Measurements from ENCODE around the gene ATP7B. TPM values are rescaled to one million over a fixed set of nuclear protein-coding genes. Genes with fewer than 3 reads are reported as not detected.

ATP7B gene
- total RNA-seq, 1 experiment from 2014 or later, result 11.6 TPM

- Mint-ChIP-seq H3K4me3 (no peak overlapping the region), H3K27ac (no peak overlapping the region), H3K36me3 (no peaks in the 10 kb centered on the region), H3K27me3 (ENCODE audit: low read depth) (peaks cover 11% of the 10 kb centered on the region), H3K4me1 (peaks cover 11% of the 10 kb centered on the region), H3K9me3 (no peaks in the 10 kb centered on the region)
- DNase-seq (ENCODE audit: low spot score) (no peak), ATAC-seq (no peak)
- CTCF ChIA-PET, result interaction anchor here (0.9 to 3.2 kb wide), 16 partner anchors 10 to 627 kb away, joined by 3 to 18 read pairs (median 7); partner anchors contain the start of genes NEK3, NEK5 and TMEM272
- POLR2A ChIA-PET, result no interaction called here
- no peak for TF ChIP-seq ZNF219 (CRISPR knock-in tag; IDR thresholded peaks at IDR 0.05; ENCODE audit: borderline replicate concordance)
- no peak for TF ChIP-seq CTCF (IDR thresholded peaks at IDR 0.05)
- no peak for TF ChIP-seq FOXK1 (CRISPR knock-in tag; IDR thresholded peaks at IDR 0.05)
- TF ChIP-seq ATF1 (CRISPR knock-in tag; IDR thresholded peaks at IDR 0.05), result no peak
- no peak for TF ChIP-seq CREM (CRISPR knock-in tag; IDR thresholded peaks at IDR 0.05)
- no peak for TF ChIP-seq ZNF671 (CRISPR knock-in tag; IDR thresholded peaks at IDR 0.05)
Observed at GRCh38 chr13:51912511-51913225, 98.6 kb downstream of the ATP7B start.

- CTCF ChIA-PET, result interaction anchor here (1.1 to 3.2 kb wide), 7 partner anchors 11 to 626 kb away, joined by 3 to 18 read pairs (median 13); partner anchors contain the start of gene NEK5
- no peak overlapping the region for H3K27ac Mint-ChIP-seq
- ATAC-seq (no peak), DNase-seq (ENCODE audit: low spot score) (no peak)
- H3K9me3 Mint-ChIP-seq, result no peaks in the 10 kb centered on the region
- TF ChIP-seq HMGA2 (CRISPR knock-in tag; IDR thresholded peaks at IDR 0.05) (no peak), ZBTB21 (CRISPR knock-in tag; IDR thresholded peaks at IDR 0.05; ENCODE audit: borderline replicate concordance) (no peak), MAX (CRISPR knock-in tag; IDR thresholded peaks at IDR 0.05) (no peak), GABPB1 (CRISPR knock-in tag; IDR thresholded peaks at IDR 0.05) (no peak), NFE2L1 (CRISPR knock-in tag; IDR thresholded peaks at IDR 0.05) (no peak), ZSCAN18 (CRISPR knock-in tag; IDR thresholded peaks at IDR 0.05) (no peak), STAT6 (CRISPR knock-in tag; conservative IDR thresholded peaks at IDR 0.05; ENCODE audit: low read depth) (no peak)
- TF ChIP-seq, protein P1, sequence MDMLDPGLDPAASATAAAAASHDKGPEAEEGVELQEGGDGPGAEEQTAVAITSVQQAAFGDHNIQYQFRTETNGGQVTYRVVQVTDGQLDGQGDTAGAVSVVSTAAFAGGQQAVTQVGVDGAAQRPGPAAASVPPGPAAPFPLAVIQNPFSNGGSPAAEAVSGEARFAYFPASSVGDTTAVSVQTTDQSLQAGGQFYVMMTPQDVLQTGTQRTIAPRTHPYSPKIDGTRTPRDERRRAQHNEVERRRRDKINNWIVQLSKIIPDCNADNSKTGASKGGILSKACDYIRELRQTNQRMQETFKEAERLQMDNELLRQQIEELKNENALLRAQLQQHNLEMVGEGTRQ (CRISPR knock-in tag; IDR thresholded peaks at IDR 0.05), result no peak
- POLR2A ChIA-PET, result no interaction called here
- peaks cover 12% of the 10 kb centered on the region for H3K4me1 Mint-ChIP-seq
- H3K36me3 Mint-ChIP-seq, result no peaks in the 10 kb centered on the region
- no peak overlapping the region for H3K4me3 Mint-ChIP-seq
- peaks cover 11% of the 10 kb centered on the region for H3K27me3 Mint-ChIP-seq (ENCODE audit: low read depth)
Observed at GRCh38 chr13:51912091-51912490, 99.2 kb downstream of the ATP7B start.

DNA sequence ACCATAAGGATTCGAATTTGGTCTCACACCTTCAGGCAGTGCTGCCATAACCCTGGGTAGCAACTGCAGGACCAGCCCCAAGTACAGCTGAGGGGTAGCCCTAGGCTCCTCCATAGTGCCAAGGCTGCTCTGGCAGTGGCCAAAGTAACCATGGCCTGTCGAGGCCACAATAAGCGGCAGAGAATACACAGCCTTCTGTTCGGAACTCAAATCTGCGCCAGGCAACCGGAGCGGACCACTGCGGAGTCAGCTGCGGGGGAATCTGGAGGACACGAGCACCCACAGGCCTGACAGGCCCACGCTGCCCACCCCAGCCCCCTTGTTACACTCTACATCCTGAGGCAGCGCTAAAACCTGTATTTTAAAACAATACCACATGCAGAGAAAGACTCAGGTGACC, 100.7 kb downstream of the ATP7B start:
- no peaks in the 10 kb centered on the region for H3K9me3 Mint-ChIP-seq
- peaks cover 11% of the 10 kb centered on the region for H3K27me3 Mint-ChIP-seq (ENCODE audit: low read depth)
- POLR2A ChIA-PET, result no interaction called here
- peaks cover 28% of the 10 kb centered on the region for H3K4me1 Mint-ChIP-seq
- CTCF ChIA-PET, result interaction anchor here (1.5 kb wide), 1 partner anchor 13 kb away, joined by 6 read pairs; no protein-coding TSS in a partner anchor
- ATAC-seq, result no peak
- H3K27ac Mint-ChIP-seq, result no peak overlapping the region
- H3K36me3 Mint-ChIP-seq, result no peaks in the 10 kb centered on the region
- no peak overlapping the region for H3K4me3 Mint-ChIP-seq
- DNase-seq (ENCODE audit: low spot score), result no peak
- TF ChIP-seq NR2C2 (CRISPR knock-in tag; IDR thresholded peaks at IDR 0.05), result no peak
- TF ChIP-seq GABPB1 (CRISPR knock-in tag; IDR thresholded peaks at IDR 0.05), result no peak
- no peak for TF ChIP-seq OVOL2 (CRISPR knock-in tag; IDR thresholded peaks at IDR 0.05; ENCODE audit: borderline replicate concordance)
- no peak for TF ChIP-seq ZSCAN18 (CRISPR knock-in tag; IDR thresholded peaks at IDR 0.05)
- no peak for TF ChIP-seq RORB (CRISPR knock-in tag; IDR thresholded peaks at IDR 0.05)
- TF ChIP-seq ZNF423 (CRISPR knock-in tag; IDR thresholded peaks at IDR 0.05), result no peak
- no peak for TF ChIP-seq RELA (CRISPR knock-in tag; IDR thresholded peaks at IDR 0.05; ENCODE audit: borderline replicate concordance)
- no peak for TF ChIP-seq CBFB (CRISPR knock-in tag; IDR thresholded peaks at IDR 0.05; ENCODE audit: low read depth)
- TF ChIP-seq ZNF121 (CRISPR knock-in tag; IDR thresholded peaks at IDR 0.05), result no peak
- no peak for TF ChIP-seq MAX (CRISPR knock-in tag; IDR thresholded peaks at IDR 0.05)
- no peak for TF ChIP-seq NR3C1 (CRISPR knock-in tag; conservative IDR thresholded peaks at IDR 0.05; ENCODE audit: low read depth)
- no peak for TF ChIP-seq NFATC4 (CRISPR knock-in tag; IDR thresholded peaks at IDR 0.05)
- TF ChIP-seq ELF4 (CRISPR knock-in tag; IDR thresholded peaks at IDR 0.05; ENCODE audit: low read depth), result no peak
- TF ChIP-seq EMX1 (CRISPR knock-in tag; IDR thresholded peaks at IDR 0.05), result no peak
